H9 (cell line): ENCODE results near the gene KCNIP4. TPM values are rescaled to one million over a fixed set of nuclear protein-coding genes. Genes with fewer than 3 reads are reported as not detected.

Experiments used
- DNase-seq: peaks from one replicate; pipeline ENCODE4 v3.0.0-alpha.2; 2017
- H2AFZ ChIP-seq: one replicate; pipeline ENCODE4 v1.6.1; 2013; ENCODE audit warnings: mild to moderate bottlenecking, low read length, control low read depth, moderate library complexity
- H2AK5ac ChIP-seq: 2 replicates; pipeline ENCODE4 v1.6.1; 2013; ENCODE audit warnings: low read length, control low read depth, mixed read lengths; ENCODE audit not compliant: insufficient read length
- H2BK120ac ChIP-seq: one replicate; pipeline ENCODE4 v1.6.1; 2013; ENCODE audit warnings: low read depth, mild to moderate bottlenecking, low read length, control low read depth, inconsistent platforms; ENCODE audit not compliant: poor library complexity, severe bottlenecking
- H2BK12ac ChIP-seq: 2 replicates; pipeline ENCODE4 v1.6.1; 2013; ENCODE audit warnings: low read length, control low read depth, mixed read lengths, low read depth; ENCODE audit not compliant: insufficient read length
- H2BK15ac ChIP-seq: 2 replicates; pipeline ENCODE4 v1.6.1; 2013; ENCODE audit warnings: low read depth, low read length, control low read depth
- H2BK20ac ChIP-seq: one replicate; pipeline ENCODE4 v1.6.1; 2013; ENCODE audit warnings: low read depth, mild to moderate bottlenecking, low read length, control low read depth, inconsistent platforms; ENCODE audit not compliant: poor library complexity, severe bottlenecking
- H2BK5ac ChIP-seq: 2 replicates; pipeline ENCODE4 v1.6.1; 2013; ENCODE audit warnings: low read length, control low read depth, mixed read lengths; ENCODE audit not compliant: insufficient read length
- H3K14ac ChIP-seq: 2 replicates; pipeline ENCODE4 v1.6.1; 2013; ENCODE audit warnings: low read length, control low read depth; ENCODE audit not compliant: insufficient read depth
- H3K18ac ChIP-seq: 2 replicates; pipeline ENCODE4 v1.6.1; 2013; ENCODE audit warnings: low read depth, mild to moderate bottlenecking, mixed read lengths, low read length, control low read depth; ENCODE audit not compliant: insufficient read length
- H3K23ac ChIP-seq: 2 replicates; pipeline ENCODE4 v1.6.1; 2013; ENCODE audit warnings: low read length, control low read depth, mixed read lengths, low read depth; ENCODE audit not compliant: insufficient read length
- H3K23me2 ChIP-seq: 2 replicates; pipeline ENCODE4 v1.6.1; 2013; ENCODE audit warnings: low read depth, mild to moderate bottlenecking, mixed read lengths, low read length, control low read depth; ENCODE audit not compliant: insufficient read length, poor library complexity, severe bottlenecking
- H3K27ac ChIP-seq: 2 replicates; pipeline ENCODE4 v1.5.1; 2013; ENCODE audit warnings: low read length, control low read depth, mixed read lengths, low read depth; ENCODE audit not compliant: insufficient read length
- H3K27me3 ChIP-seq: 2 replicates; pipeline ENCODE4 v1.6.1; 2013; ENCODE audit warnings: low read length, control low read depth, inconsistent platforms; ENCODE audit not compliant: insufficient read depth
- H3K4ac ChIP-seq: 2 replicates; pipeline ENCODE4 v1.6.1; 2013; ENCODE audit warnings: low read depth, mild to moderate bottlenecking, control low read depth, inconsistent platforms, low read length, moderate library complexity
- H3K4me1 ChIP-seq: 2 replicates; pipeline ENCODE4 v1.6.1; 2013; ENCODE audit warnings: low read length, control low read depth, inconsistent platforms; ENCODE audit not compliant: insufficient read depth
- H3K4me2 ChIP-seq: 2 replicates; pipeline ENCODE4 v1.6.1; 2013; ENCODE audit warnings: low read length, control low read depth, mixed read lengths; ENCODE audit not compliant: insufficient read length, insufficient read depth
- H3K56ac ChIP-seq: 2 replicates; pipeline ENCODE4 v1.6.1; 2013; ENCODE audit warnings: low read depth, mild to moderate bottlenecking, mixed read lengths, low read length, control low read depth; ENCODE audit not compliant: insufficient read length
- H3K79me1 ChIP-seq: 2 replicates; pipeline ENCODE4 v1.6.1; 2013; ENCODE audit warnings: low read depth, mild to moderate bottlenecking, moderate library complexity, low read length, control low read depth, inconsistent platforms; ENCODE audit not compliant: insufficient read depth, poor library complexity, severe bottlenecking
- H3K79me2 ChIP-seq: 2 replicates; pipeline ENCODE4 v1.6.1; 2013; ENCODE audit warnings: low read length, control low read depth, inconsistent platforms; ENCODE audit not compliant: insufficient read depth
- H3K9ac ChIP-seq: 2 replicates; pipeline ENCODE4 v1.6.1; 2013; ENCODE audit warnings: low read length, control low read depth, mixed read lengths; ENCODE audit not compliant: insufficient read length; ENCODE audit errors: extremely low read depth
- H3K9me3 ChIP-seq: one replicate; pipeline ENCODE4 v1.6.1; 2013; ENCODE audit warnings: low read depth, low read length, inconsistent platforms; ENCODE audit not compliant: control insufficient read depth
- H3T11ph ChIP-seq: one replicate; pipeline ENCODE4 v1.6.1; 2013; ENCODE audit warnings: mild to moderate bottlenecking, low read length, control low read depth, inconsistent platforms
- H4K20me1 ChIP-seq: one replicate; pipeline ENCODE4 v1.6.1; 2013; ENCODE audit not compliant: control insufficient read depth, insufficient read length, insufficient read depth
- H4K5ac ChIP-seq: 2 replicates; pipeline ENCODE4 v1.6.1; 2013; ENCODE audit warnings: low read depth, mild to moderate bottlenecking, mixed read lengths, low read length, control low read depth; ENCODE audit not compliant: insufficient read length
- H4K8ac ChIP-seq: replicated peaks from 2 replicates; pipeline ENCODE4 v1.6.1; 2013; ENCODE audit warnings: low read length, control low read depth, mixed read lengths, low read depth; ENCODE audit not compliant: insufficient read length
- H4K91ac ChIP-seq: 2 replicates; pipeline ENCODE4 v1.6.1; 2013; ENCODE audit warnings: low read depth, mild to moderate bottlenecking, moderate library complexity, mixed read lengths, low read length, control low read depth; ENCODE audit not compliant: insufficient read length
- H3K27ac Mint-ChIP-seq, 3 experiments: 2 replicates in 2 of 3; 3 replicates in 1 of 3; pipeline ENCODE4 v1.8.0; 2020 to 2021; ENCODE audit warnings: mixed read lengths in 3 of 3, mild to moderate bottlenecking in 1 of 3, moderate library complexity in 1 of 3
- H3K27me3 Mint-ChIP-seq: 2 replicates; pipeline ENCODE4 v1.8.0; 2021; ENCODE audit warnings: low read depth, mild to moderate bottlenecking, moderate library complexity, mixed read lengths
- H3K36me3 Mint-ChIP-seq, 3 experiments: 2 replicates in 2 of 3; 3 replicates in 1 of 3; pipeline ENCODE4 v1.8.0; 2020 to 2021; ENCODE audit warnings: low read depth in 3 of 3, mixed read lengths in 3 of 3; ENCODE audit not compliant: insufficient read depth in 1 of 3
- H3K4me1 Mint-ChIP-seq, 2 experiments: 2 replicates each; pipeline ENCODE4 v1.8.0; 2020; ENCODE audit warnings: mixed read lengths in 2 of 2
- H3K4me3 Mint-ChIP-seq, 2 experiments: 2 replicates in 1 of 2; 3 replicates in 1 of 2; pipeline ENCODE4 v1.8.0; 2020 to 2021; ENCODE audit warnings: mild to moderate bottlenecking in 2 of 2, mixed read lengths in 2 of 2, moderate library complexity in 1 of 2
- H3K9me3 Mint-ChIP-seq, 2 experiments: 2 replicates in 1 of 2; 3 replicates in 1 of 2; pipeline ENCODE4 v1.8.0; 2020; ENCODE audit warnings: mild to moderate bottlenecking in 2 of 2, mixed read lengths in 2 of 2, moderate library complexity in 1 of 2
- WGBS: extraction: QIAGEN DNeasy Blood & Tissue Kit; methylation state at CpG from one replicate; pipeline ENCODE4 v1.1.7; 2013; ENCODE audit warnings: missing lambda C conversion rate, low lambda C conversion rate, mixed read lengths; ENCODE audit not compliant: insufficient read length; ENCODE audit errors: extremely low coverage; 5-methylcytosine and 5-hydroxymethylcytosine counted together
- total RNA-seq: library from RNA; stranded (reverse); gene quantifications from 2 replicates; pipeline ENCODE4 v1.2.1, GENCODE V29; 2021
- TF ChIP-seq, protein P1 (sequence below): fragments of 200-600 bp; sonication (generic); conservative IDR thresholded peaks from 3 replicates; pipeline ENCODE4 v1.8.0; 2021; ENCODE audit warnings: antibody characterized with exemption, mild to moderate bottlenecking

The KCNIP4 gene
- total RNA-seq, 1 experiment from 2014 or later: not detected

GRCh38 chr4:20760053-20760452 lies 1188.5 kb downstream of the KCNIP4 start:
- Mint-ChIP-seq H3K9me3 (no peaks in the 10 kb centered on the region), H3K4me1 (no peaks in the 10 kb centered on the region), H3K27me3 (no peaks in the 10 kb centered on the region), H3K27ac (no peak overlapping the region), H3K36me3 (no peaks in the 10 kb centered on the region), H3K4me3 (no peak overlapping the region)
- Histone ChIP-seq H3K56ac (no peak overlapping the region), H3K79me1 (no peaks in the 10 kb centered on the region), H3K4ac (no peak overlapping the region), H3K27ac (no peak overlapping the region), H3K14ac (no peak overlapping the region), H2BK12ac (no peak overlapping the region), H2AFZ (no peak overlapping the region), H2BK20ac (no peak overlapping the region), H3T11ph (no peak overlapping the region), H4K5ac (no peak overlapping the region), H3K23ac (no peak overlapping the region), H3K79me2 (no peaks in the 10 kb centered on the region), H2BK120ac (no peak overlapping the region), H3K9me3 (no peaks in the 10 kb centered on the region), H2AK5ac (no peak overlapping the region), H3K9ac (no peak overlapping the region), H3K4me1 (no peaks in the 10 kb centered on the region), H4K20me1 (no peaks in the 10 kb centered on the region), H2BK5ac (no peak overlapping the region), H4K8ac (no peak overlapping the region), H4K91ac (no peak overlapping the region), H3K27me3 (no peaks in the 10 kb centered on the region), H3K18ac (no peak overlapping the region), H2BK15ac (no peak overlapping the region), H3K23me2 (no peaks in the 10 kb centered on the region), H3K4me2 (no peak overlapping the region)
- WGBS: no CpG with 5 or more reads among the region's 2 CpGs
- DNase-seq: peak; percentile 28
- TF ChIP-seq, protein P1, sequence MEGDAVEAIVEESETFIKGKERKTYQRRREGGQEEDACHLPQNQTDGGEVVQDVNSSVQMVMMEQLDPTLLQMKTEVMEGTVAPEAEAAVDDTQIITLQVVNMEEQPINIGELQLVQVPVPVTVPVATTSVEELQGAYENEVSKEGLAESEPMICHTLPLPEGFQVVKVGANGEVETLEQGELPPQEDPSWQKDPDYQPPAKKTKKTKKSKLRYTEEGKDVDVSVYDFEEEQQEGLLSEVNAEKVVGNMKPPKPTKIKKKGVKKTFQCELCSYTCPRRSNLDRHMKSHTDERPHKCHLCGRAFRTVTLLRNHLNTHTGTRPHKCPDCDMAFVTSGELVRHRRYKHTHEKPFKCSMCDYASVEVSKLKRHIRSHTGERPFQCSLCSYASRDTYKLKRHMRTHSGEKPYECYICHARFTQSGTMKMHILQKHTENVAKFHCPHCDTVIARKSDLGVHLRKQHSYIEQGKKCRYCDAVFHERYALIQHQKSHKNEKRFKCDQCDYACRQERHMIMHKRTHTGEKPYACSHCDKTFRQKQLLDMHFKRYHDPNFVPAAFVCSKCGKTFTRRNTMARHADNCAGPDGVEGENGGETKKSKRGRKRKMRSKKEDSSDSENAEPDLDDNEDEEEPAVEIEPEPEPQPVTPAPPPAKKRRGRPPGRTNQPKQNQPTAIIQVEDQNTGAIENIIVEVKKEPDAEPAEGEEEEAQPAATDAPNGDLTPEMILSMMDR: peak; percentile 46; the same call in 2 of the 3 replicates
